GM21367 (cell line): ENCODE data around the gene CHD6.

Experiments
- ATAC-seq: cut with Tn5 transposase; IDR thresholded peaks from one replicate; pipeline ENCODE4 v1.9.1; 2021; ENCODE audit not compliant: unreplicated experiment

The CHD6 gene

GRCh38 chr20:41406353-41406752 is 211.8 kb downstream of the CHD6 start:
- no peak for ATAC-seq

GRCh38 chr20:41405436-41405835 is 212.7 kb downstream of the CHD6 start:
- ATAC-seq, result no peak

GRCh38 chr20:41403604-41404003 is 214.6 kb downstream of the CHD6 start:
- ATAC-seq, result no peak

GRCh38 chr20:41398408-41398807 is 219.8 kb downstream of the CHD6 start:
- no peak for ATAC-seq

- no peak for ATAC-seq
Observed at GRCh38 chr20:41395667-41396664, 222.2 kb downstream of the CHD6 start.

GRCh38 chr20:41394931-41395666 is 223.1 kb downstream of the CHD6 start:
- ATAC-seq, result no peak

GRCh38 chr20:41394081-41394480 is 224.1 kb downstream of the CHD6 start:
- no peak for ATAC-seq

- no peak for ATAC-seq
Observed at GRCh38 chr20:41393705-41394066, 224.5 kb downstream of the CHD6 start.

- no peak for ATAC-seq
Observed at GRCh38 chr20:41392871-41393704, 225.1 kb downstream of the CHD6 start.

- no peak for ATAC-seq
Observed at GRCh38 chr20:41392295-41392694, 225.9 kb downstream of the CHD6 start.

GRCh38 chr20:41391587-41392001 is 226.6 kb downstream of the CHD6 start:
- ATAC-seq, result no peak

- no peak for ATAC-seq
Observed at GRCh38 chr20:41390889-41391288, 227.3 kb downstream of the CHD6 start.

- no peak for ATAC-seq
Observed at GRCh38 chr20:41387444-41387851, 230.7 kb downstream of the CHD6 start.

GRCh38 chr20:41386502-41387427 is 231.4 kb downstream of the CHD6 start:
- no peak for ATAC-seq

- no peak for ATAC-seq
Observed at GRCh38 chr20:41382791-41383305, 235.3 kb downstream of the CHD6 start.

GRCh38 chr20:41380551-41381193 is 237.5 kb downstream of the CHD6 start:
- ATAC-seq, result no peak

- ATAC-seq, result no peak
Observed at GRCh38 chr20:41379551-41379950, 238.6 kb downstream of the CHD6 start.

GRCh38 chr20:41377275-41377674 is 240.9 kb downstream of the CHD6 start:
- ATAC-seq, result no peak

- ATAC-seq, result no peak
Observed at GRCh38 chr20:41376349-41376748, 241.8 kb downstream of the CHD6 start.
